ENCODE results near the gene AGAP3. TPM values are rescaled to one million over a fixed set of nuclear protein-coding genes. Genes with fewer than 3 reads are reported as not detected.

AGAP3 gene
- polyA plus RNA-seq, 3 donors: 6.4 to 133 (median 6.8) TPM

- Mint-ChIP-seq H3K36me3 (peaks cover 42 to 59% of the 10 kb centered on the region in 2 donors), H3K27ac (peak overlapping the region in 1 of 7 donors; percentile 57)
Observed at GRCh38 chr7:151075978-151076426, 10.3 kb upstream of the AGAP3 start.

DNA sequence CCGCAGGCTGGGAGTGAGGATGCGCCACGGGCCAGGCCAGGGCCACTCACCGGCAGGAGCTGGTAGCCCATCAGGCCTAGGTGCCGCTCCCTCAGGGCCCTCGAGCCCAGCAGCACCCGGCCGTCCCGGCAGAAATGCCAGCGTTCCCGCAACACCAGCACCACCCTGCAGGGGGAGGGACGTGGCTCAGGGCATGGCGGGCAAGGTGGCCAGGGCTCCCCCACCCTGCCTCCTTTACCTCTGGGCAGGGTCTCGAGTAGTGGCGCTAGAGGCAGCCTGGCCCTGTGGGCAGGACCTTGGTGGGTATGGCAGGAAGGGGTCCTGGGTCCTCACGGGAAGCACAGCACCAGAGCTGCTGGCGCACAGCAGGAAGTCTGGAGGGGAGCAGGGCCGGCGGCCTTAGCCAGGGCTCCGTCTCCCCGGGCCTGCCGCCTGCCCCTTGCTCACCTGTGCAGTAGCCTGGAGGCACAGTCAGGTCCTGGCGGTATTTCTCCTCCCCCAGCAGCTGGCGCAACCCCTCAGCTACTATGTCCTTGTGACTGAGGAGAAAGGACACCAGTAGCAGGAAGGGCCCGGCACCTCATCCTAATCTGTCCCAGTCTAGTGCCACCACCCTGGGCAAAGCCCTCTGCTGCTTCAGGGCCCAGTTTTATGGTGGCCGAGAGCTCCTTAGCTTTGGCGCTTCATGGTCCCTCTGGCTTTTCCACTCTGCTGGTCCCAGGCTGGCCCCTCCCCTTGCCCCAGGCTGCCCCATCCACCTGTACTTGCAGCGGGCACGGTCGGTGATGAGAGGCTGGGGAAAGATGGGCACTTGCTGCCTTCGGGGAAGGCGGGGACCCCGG is 9.2 kb upstream of the AGAP3 start:
- H3K27ac ChIP-seq (ENCODE audit: low read depth in 1 of 2, low read length in 2 of 2): no peak overlapping the region
- H3K4me3 Mint-ChIP-seq: no peak overlapping the region
- TF ChIP-seq, protein P1, sequence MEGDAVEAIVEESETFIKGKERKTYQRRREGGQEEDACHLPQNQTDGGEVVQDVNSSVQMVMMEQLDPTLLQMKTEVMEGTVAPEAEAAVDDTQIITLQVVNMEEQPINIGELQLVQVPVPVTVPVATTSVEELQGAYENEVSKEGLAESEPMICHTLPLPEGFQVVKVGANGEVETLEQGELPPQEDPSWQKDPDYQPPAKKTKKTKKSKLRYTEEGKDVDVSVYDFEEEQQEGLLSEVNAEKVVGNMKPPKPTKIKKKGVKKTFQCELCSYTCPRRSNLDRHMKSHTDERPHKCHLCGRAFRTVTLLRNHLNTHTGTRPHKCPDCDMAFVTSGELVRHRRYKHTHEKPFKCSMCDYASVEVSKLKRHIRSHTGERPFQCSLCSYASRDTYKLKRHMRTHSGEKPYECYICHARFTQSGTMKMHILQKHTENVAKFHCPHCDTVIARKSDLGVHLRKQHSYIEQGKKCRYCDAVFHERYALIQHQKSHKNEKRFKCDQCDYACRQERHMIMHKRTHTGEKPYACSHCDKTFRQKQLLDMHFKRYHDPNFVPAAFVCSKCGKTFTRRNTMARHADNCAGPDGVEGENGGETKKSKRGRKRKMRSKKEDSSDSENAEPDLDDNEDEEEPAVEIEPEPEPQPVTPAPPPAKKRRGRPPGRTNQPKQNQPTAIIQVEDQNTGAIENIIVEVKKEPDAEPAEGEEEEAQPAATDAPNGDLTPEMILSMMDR (IDR thresholded peaks at IDR 0.05): peak; percentile 53
- peaks cover 33 to 48% of the 10 kb centered on the region in 2 donors for H3K36me3 Mint-ChIP-seq
- H3K27me3 Mint-ChIP-seq (ENCODE audit: low read depth in 3 of 3): peaks cover 0 to 1% (median 0%) of the 10 kb centered on the region in 3 donors
- H3K27ac Mint-ChIP-seq: no peak overlapping the region
- intact Hi-C loops (cut with micrococcal nuclease): loop anchor here in 1 of 2 donors (5.0 kb wide), 1 partner anchor 35 kb away; no protein-coding TSS in a partner anchor
- no peak overlapping the region for H3K4me2 ChIP-seq (replicated peaks; ENCODE audit: extremely low read depth, low read length, poor library complexity, severe bottlenecking)
- peaks cover 53% of the 10 kb centered on the region for H4K20me1 ChIP-seq (ENCODE audit: insufficient read depth, low read length)
- 86% methylated on average over 19 of the region's 33 CpGs for WGBS (ENCODE audit: insufficient coverage)
- H3K4me1 Mint-ChIP-seq: peaks cover 15% of the 10 kb centered on the region
- H3K27me3 ChIP-seq (ENCODE audit: control insufficient read depth in 2 of 2, insufficient read depth in 2 of 2, low read length in 2 of 2): no peaks in the 10 kb centered on the region
- H3K4me3 ChIP-seq (replicated peaks in 1 of 3; ENCODE audit: low read depth in 2 of 3, low read length in 3 of 3): no peak overlapping the region
- H3K36me3 ChIP-seq (replicated peaks in 1 of 2; ENCODE audit: control insufficient read depth in 1 of 2, insufficient read depth in 2 of 2, low read length in 2 of 2): peaks cover 41 to 54% of the 10 kb centered on the region in 2 donors
- no peaks in the 10 kb centered on the region for H3K9me3 ChIP-seq (replicated peaks in 1 of 2; ENCODE audit: control insufficient read depth in 1 of 2, insufficient read depth in 1 of 2, low read length in 2 of 2)
- DNase-seq: no peak
- peaks cover 26% of the 10 kb centered on the region for H3K79me2 ChIP-seq (ENCODE audit: insufficient read depth, low read length)
- no peak overlapping the region for H3K9ac ChIP-seq (ENCODE audit: insufficient read depth, low read length, poor library complexity, severe bottlenecking)
- H3K4me1 ChIP-seq (ENCODE audit: control insufficient read depth in 1 of 2, insufficient read depth in 2 of 2, low read length in 2 of 2): peaks cover 20 to 28% of the 10 kb centered on the region in 2 donors
- peaks cover 0 to 3% (median 0%) of the 10 kb centered on the region in 7 donors for H3K9me3 Mint-ChIP-seq
- H2AFZ ChIP-seq (ENCODE audit: insufficient read depth, low read depth, low read length, poor library complexity, severe bottlenecking): no peak overlapping the region

More at GRCh38 chr7:151075978-151076426, 10.3 kb upstream of the AGAP3 start:
- H3K4me3 ChIP-seq (replicated peaks in 1 of 3; ENCODE audit: low read depth in 2 of 3, low read length in 3 of 3): no peak overlapping the region
- intact Hi-C loops (cut with micrococcal nuclease): loop anchor here in 1 of 2 donors (5.0 kb wide), 1 partner anchor 36 kb away; no protein-coding TSS in a partner anchor
- H3K9me3 Mint-ChIP-seq: peaks cover 0 to 3% (median 0%) of the 10 kb centered on the region in 7 donors
- no peak overlapping the region for H3K4me3 Mint-ChIP-seq
- H2AFZ ChIP-seq (ENCODE audit: insufficient read depth, low read depth, low read length, poor library complexity, severe bottlenecking): no peak overlapping the region
- H3K9me3 ChIP-seq (replicated peaks in 1 of 2; ENCODE audit: control insufficient read depth in 1 of 2, insufficient read depth in 1 of 2, low read length in 2 of 2): no peaks in the 10 kb centered on the region
- peaks cover 19% of the 10 kb centered on the region for H3K79me2 ChIP-seq (ENCODE audit: insufficient read depth, low read length)
- peaks cover 13 to 17% of the 10 kb centered on the region in 2 donors for H3K4me1 ChIP-seq (ENCODE audit: control insufficient read depth in 1 of 2, insufficient read depth in 2 of 2, low read length in 2 of 2)
- H4K20me1 ChIP-seq (ENCODE audit: insufficient read depth, low read length): peaks cover 53% of the 10 kb centered on the region
- 92% methylated on average over 12 of the region's 22 CpGs for WGBS (ENCODE audit: insufficient coverage)
- peaks cover 0 to 1% (median 0%) of the 10 kb centered on the region in 3 donors for H3K27me3 Mint-ChIP-seq (ENCODE audit: low read depth in 3 of 3)
- no peak overlapping the region for H3K4me2 ChIP-seq (replicated peaks; ENCODE audit: extremely low read depth, low read length, poor library complexity, severe bottlenecking)
- peaks cover 52 to 65% of the 10 kb centered on the region in 2 donors for H3K36me3 ChIP-seq (replicated peaks in 1 of 2; ENCODE audit: control insufficient read depth in 1 of 2, insufficient read depth in 2 of 2, low read length in 2 of 2)
- H3K27me3 ChIP-seq (ENCODE audit: control insufficient read depth in 2 of 2, insufficient read depth in 2 of 2, low read length in 2 of 2): no peaks in the 10 kb centered on the region
- no peak for DNase-seq
- peaks cover 13% of the 10 kb centered on the region for H3K4me1 Mint-ChIP-seq
- H3K27ac ChIP-seq (ENCODE audit: low read depth in 1 of 2, low read length in 2 of 2): no peak overlapping the region
- TF ChIP-seq, protein P1 (IDR thresholded peaks at IDR 0.05): no peak
- H3K9ac ChIP-seq (ENCODE audit: insufficient read depth, low read length, poor library complexity, severe bottlenecking): no peak overlapping the region

Data from CD14-positive monocyte (primary cell).